HG03354 (cell line): ENCODE measurements around the gene E2F1.

Source experiments
- ATAC-seq: cut with Tn5 transposase; IDR thresholded peaks from one replicate; pipeline ENCODE4 v1.9.1; 2021; ENCODE audit warnings: mild to moderate bottlenecking; ENCODE audit not compliant: unreplicated experiment, poor library complexity, severe bottlenecking

E2F1 gene

DNA sequence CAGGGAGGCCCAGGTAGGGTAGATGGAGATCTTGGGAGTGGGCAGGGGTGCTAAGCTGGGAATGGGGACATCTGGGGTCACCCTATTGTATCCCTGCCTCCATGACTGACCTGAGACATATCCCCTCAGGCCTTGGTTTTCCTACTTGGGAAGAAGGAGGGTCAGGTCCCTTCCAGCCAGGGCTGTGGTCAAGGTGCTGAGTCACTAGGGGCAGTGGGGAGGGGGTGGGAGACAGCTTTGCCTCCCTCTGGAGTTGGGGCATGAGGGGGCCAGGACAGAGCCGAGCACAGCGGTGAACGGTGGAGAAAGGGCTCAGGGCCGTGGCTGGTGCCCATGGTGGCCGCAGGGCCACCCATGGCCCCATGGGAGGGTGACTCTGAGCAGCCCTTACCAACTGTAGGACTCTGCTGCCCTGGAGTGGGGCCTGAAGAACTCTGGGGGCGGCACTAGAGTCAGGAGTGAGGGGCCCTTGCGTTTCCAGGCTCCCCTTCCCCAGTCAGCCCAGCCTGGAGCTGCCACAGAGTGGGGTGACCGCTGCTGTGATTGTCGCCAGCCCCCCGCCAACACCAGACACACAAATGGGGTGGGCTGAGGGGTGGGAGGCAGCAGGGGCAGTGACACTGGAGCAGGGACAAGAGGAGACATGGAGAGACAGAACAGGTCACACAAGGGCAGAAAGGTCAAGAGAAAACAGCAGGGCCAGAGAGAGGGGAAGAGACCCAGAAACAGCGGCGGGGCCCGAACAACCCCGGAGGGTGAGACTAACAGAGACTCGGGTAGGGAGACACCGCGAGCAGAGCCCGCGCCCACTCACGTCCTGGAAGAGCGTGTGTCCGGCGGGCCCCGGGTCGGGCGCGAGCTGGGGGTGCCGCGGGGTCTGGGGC is 12.5 kb downstream of the E2F1 start:
- peak; percentile 30 for ATAC-seq

DNA sequence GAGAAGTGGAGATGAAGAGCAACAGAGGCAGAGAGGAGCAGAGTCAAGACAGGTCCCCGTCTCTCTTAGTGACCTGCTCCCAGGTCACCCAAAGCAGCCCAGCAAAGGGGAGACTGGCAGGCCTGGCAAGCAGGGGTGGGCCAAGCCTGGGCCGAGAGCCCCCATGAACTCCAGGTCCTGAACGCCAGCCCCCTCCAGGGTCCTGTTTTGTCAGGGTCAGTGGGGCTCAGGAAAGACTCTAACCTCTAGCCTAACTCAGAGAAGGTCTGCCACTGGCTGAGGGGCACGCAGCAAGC is 13.1 kb downstream of the E2F1 start:
- no peak for ATAC-seq

DNA sequence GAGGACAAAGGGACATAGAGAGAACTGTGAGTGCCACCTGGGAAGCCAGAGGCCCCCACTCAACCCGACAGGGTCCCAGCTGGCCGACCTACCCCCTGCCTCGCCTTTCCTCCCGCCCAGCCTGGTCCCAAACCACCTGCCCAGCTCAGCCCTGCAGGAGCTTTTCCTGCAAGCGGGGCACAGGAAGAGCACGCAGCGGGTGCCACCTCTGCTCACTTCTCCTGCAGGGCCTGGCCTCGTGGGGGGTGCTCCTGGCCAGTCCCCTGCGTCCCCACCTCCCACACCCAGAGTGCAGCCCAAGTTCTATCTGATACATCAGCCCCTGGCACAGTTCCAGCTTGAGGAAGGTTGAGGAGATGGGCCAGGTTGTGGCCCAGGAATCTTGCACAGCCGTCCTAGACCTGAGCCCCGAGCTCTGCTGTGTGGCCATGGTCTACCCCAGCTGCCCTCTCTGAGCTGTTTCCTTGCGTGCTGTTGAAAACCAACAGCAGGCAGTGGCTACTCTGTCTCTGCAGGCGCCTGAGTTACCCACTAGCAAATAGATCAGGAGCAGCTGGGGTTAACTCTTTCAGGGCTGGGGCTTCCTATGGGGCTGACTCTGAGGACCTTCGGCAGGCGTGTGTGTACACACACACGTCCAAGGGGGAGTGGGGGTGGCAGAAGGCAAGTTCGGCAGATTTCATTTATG is 13.6 kb downstream of the E2F1 start:
- no peak for ATAC-seq

DNA sequence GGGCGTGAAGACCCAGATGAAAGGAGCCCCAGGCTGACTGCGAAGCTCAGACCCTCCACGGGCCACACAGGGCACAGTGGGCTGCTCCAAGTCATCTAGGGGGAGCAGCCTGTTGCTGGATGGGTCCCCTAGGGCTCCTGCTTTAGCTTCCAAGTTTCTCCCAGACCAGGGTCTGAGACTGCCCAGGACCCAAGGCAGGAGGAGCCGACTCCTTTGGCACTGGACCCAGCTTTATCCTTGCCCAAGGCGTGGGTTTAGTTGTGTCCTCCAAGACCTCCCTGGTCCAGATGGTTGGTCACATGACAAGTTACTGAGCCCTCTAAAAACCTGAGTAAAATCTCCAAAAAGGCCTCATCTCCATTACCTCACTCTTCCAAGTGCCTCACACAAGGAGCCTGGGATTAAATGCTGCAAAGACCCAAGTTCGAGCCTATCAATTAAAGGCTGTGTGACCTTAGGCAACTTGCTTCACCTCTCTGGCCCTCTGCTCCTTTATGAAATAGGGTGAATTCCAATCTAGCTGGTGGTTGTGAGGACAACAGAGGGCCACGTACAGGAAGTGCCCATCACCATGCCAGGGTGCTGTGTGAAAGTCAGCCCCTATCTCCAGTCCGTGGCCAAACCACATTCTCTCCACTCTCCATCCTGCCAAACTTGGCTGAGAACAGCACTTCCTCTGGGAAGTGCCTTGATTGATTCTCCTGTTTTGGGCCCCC is 14.5 kb downstream of the E2F1 start:
- ATAC-seq: no peak

DNA sequence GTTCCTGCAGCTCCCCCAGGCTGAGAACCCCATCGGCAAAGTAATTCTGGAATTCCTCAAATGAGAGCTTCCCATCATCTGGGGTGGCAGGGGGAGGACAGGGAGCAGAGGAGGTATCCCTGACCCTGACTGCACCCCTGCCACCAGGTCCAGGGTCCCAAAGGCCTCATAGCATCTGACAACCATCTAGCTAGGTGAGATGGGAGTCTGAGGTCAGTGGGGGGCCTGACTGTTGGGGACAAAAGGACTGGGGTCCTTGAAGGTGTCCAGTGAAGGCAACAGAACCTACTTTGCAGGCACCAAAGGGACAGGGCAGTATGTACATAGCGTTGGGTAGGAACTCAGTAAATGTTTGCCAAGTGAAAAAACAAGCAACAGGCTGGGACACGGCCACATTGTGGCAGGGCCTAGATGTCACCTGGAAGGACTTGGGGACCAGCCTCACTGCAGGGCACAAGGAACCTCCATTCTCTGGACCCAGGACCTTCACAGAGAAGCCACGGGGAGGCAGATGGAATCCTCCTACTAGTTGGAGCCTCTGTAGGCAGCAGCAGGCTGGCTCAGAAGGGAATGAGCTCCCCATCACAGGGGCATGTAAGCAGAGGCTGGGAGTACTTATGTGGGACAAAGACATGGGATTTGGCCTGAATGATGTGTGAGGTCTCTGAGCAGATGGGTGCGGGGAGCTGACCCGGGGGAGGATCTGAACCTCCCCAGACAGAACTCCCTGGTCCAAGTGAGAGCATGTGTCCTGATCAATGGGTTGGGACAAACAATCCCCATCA is 15.3 kb downstream of the E2F1 start:
- ATAC-seq: no peak

DNA sequence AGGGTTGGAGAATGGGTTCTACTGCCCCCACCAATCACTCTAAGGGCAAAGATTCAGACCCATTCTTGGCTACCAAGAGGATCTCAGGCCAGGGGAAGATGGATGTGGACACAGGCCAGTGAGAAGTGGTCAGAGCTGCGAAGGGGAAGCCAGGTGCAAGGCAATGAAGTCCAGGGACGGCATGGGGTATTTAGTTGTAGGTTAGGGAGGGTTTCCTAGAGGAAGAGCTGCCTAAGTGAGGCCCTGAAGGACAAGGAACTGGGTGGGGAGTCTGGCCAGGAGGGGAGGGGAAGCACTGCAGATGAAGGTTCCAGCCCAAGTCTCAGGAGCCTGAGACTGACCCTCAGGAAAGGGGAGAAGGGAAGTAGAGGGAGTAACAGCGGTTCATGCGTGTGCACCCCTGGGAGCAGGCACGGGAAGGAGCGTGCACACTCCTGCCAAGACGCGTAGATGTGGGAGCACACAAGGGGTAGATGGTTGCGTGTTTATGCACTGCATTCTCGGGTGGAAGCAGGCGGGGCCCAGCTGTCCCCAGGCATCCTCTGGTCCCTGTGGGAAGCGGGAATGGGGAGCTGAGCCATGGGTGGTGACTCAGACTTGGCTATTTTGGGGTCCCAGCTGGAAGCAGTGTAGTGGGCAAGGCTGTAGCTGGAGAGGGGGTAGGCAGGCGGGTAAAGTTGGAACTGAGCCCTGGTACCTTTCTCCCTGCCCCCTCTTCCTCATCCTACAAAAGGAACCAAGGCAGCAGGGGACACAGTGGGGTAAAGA is 16.1 kb downstream of the E2F1 start:
- ATAC-seq: no peak

DNA sequence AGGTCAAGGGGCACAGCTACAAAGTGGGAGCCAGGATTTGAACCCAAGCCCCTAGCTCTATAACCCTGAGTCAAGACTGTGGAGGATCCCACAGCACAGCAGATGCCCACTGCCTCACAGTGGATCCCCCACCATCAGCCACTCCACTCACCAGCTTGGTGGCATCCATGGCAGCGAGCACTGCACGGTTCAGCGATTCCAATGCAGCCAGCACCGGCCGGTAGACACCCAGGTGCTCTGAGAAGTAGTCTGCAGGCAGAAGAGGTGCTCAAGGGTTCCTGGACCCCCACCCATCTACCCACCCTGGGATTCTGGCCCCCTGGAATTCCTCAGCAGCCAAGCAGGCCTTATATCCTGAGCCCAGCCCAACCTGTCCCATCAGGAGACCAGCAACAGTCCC is 17.0 kb downstream of the E2F1 start:
- no peak for ATAC-seq

DNA sequence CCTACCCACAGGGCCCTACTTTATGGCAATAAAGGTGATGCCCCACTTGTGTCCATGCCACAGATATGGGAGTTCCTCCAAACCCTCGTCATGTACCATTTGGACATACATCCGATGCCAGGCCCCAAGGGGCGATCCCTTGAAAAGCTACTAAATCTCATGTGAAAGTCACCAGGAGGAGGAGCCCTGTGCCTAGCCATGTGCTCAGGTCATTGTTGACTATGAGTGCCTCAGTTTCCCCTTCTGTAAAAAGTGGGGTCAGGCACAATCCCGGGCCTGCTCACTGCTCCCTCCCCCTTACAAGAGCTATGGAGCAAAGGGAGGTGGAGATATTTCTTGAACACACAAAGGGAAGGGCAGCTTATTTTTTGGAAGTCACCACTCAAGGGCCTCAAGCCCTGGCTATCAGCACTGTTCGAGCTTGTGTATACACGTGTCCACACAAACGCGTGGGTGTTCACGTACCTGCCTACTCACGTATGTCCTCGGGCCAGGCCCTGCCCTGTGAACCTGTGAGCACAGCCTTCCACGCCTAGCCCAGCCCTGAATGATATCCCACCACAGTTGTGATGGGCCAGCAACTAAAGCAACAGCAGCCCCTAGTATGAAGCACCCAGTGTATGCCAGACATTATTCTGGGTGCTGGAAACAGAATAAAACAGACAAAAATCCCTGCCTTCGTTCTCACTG is 17.6 kb downstream of the E2F1 start:
- ATAC-seq: no peak

DNA sequence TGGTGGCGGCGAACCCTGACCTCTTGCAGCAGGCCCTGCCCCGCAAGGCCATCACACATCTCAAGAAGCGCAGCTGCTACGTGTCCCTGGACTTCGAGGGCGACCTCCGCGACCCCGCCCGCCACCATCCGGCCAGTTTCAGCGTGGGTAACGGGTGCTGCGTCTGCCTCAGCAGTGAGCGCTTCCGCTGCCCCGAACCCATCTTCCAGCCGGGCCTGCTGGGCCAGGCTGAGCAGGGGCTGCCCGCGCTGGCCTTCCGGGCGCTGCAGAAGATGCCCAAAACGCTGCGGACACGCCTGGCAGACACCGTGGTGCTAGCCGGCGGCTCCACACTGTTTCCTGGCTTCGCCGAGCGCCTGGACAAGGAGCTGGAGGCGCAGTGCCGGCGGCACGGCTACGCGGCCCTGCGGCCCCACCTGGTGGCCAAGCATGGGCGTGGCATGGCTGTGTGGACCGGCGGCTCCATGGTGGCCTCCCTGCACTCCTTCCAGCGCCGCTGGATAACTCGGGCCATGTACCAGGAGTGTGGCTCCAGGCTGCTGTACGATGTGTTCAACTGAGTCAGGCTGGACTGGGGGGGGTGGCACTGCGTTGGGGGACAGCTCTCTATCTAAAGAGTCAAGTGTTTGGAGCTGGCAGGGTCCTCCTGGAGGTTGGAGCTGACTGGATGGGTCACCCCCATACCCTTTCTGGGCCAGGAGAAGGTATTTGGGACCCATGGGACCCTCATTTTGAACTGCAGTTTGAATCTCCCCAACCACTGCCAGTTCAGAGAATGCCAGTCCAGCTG is 18.3 kb downstream of the E2F1 start:
- ATAC-seq: peak; percentile 48

DNA sequence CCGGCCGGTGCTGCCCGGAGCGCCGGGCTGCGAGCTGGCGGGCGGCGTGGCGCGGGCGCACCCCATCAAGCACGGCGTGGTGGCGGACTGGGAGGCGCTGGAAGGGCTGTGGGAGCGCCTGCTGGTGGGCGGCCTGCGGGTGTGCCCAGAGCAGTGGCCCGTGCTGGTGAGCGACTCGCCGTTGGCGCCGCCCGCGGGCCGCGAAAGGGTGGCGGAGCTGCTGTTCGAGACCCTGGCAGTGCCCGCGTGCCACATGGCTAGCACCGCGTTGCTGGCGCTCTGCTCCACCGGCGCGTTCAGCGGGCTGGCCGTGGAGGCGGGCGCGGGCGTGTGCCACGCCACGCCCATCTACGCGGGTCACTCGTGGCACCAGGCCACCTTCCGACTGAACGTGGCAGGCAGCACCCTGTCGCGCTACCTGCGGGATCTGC is 18.9 kb downstream of the E2F1 start:
- peak; percentile 22 for ATAC-seq

DNA sequence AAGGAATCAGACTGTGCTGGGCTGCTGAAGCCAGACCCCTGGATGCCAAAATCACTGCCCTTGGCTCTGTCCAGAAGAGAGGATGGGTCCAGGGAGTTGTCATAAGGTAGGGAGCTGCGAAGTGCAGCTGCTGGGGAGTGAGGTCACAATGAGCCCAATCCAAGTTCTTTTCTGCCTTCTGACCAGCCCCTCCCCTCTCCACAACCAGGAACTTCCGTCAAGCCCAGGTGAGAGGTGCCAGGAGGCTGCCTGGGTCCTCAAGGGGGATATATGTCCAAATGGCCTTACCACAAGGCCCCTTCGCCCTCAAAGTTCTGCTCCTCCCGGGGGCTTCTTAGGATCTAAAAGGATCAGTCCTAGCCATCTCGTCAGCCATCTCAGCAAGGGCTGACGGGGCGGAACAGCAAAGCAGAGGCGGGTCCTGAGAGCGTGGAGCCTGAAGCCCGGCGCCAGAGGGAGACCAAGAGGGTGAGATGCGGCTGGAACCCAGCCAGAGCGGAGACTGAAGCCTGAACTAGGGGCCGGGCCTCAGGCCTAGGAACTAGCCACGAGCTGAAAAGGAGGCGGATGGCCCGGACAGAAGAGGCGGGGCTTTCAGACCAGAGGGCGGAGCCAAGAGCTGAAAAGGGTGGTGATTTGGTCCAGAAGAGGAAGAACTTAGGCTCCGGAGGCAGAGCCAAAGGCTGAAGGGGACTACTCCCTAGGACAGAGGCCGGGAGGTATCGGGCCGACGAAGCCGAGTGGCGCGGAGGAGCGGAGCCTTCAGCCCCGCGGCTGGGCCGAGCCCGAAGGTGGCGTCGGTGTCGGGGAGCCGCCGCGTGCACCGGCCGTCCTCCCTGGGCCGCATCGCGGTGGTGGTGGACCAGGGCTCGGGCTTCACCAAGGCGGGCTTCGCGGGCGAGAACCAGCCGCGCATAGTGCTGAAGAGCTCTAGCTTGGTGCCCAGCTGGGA is 19.6 kb downstream of the E2F1 start, which contains the start of gene ACTL10:
Gene ACTL10, plus strand, starts transcription at position 651 of the 952 bp plus-strand sequence. CDS start 555 bp downstream, outside the sequence.
- peak; percentile 71 for ATAC-seq

DNA sequence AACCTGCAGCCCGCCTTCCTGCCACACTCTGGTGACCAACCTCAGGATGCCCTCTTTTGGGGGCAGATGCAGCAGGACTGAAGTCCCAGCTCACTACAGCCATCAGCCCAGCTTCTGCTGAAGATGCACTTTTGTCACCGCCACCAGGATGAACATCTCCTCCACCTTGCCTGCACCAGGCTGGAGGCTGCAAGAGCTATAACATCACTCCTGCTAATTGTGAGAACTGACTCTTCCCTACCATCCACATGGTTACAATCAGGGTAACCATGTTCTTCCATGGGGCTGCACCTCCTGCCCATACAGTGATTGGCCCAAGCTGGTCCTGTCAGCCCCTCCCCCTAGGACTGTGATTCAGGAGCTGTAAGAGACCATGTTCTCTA is 21.4 kb downstream of the E2F1 start:
- no peak for ATAC-seq

DNA sequence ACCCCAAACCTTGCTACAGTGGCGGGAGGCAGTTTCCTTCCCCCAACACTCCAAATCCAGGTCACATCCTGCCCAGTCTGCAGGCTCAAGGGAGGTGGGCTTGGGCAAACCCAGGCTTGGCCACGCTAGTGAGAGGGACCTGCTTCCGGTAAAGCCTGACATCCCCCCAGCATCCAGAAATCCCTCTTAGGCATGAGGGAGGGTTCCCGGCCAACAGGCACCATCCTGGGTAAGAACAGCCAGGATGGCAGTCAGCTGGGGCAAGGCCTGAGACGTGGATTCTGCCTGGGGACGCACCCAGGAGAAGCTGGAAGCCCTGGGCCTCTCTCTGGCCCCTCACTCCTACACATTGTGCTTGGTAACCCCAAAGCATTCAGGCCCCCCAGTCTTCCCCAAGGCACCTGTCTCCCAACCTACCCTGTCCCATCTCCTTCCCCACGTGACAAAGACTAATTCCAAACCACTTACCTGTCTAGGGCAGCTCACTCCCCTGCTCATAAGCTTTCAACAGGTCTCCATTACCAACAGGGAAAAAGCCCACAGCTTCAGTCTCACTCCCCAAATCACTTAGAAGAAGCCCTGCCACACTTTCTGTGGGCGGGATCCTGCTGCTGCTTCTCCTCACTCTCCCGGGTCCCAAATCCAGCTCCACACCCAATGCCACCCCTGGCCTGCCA is 22.0 kb downstream of the E2F1 start:
- ATAC-seq: no peak

DNA sequence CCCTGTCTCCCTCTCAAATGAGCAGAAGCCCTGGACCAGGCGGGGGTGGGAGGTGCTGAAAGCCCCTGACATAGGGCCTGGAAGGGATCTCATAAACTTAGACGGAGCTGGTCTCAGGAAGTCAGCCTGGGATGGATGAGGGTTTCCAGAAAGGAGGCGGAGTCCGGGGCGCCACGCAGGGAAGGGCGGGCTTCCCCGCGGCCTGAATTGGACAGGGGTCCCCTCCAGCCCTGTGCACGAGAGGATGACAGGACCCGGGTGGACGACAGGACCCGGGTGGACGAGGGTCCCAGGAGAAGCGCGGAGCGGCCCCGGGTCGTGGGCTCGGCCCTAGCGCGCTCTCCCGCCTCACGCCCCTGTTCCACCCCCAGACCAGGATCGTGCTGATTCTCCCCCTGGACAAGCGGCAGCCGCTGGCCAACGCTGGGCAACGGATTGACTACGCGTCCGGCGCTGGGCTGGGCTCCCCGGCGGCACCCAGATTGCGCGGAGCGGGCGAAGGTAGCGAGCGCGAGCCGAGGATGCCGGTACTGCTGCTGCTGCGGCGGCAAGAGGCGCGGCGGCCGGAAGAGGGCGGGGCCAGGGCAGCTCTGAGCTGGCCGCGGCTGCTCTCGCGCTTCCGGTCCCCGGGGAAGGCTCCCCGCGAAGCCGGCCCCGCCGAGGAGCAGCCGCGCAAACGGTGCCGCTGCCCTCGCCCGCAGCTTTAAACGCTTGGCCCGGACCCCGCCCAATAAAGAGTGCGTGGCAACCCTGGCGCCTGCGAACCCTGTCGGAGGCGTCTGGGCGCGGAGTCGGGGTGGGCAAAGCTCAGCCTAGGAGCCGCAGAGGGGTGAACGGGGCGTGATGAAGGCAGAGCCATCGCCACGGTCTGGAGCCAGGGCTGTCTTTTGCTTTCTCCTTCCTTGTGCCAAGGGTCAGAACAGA is 22.8 kb downstream of the E2F1 start:
- peak; percentile 47 for ATAC-seq

DNA sequence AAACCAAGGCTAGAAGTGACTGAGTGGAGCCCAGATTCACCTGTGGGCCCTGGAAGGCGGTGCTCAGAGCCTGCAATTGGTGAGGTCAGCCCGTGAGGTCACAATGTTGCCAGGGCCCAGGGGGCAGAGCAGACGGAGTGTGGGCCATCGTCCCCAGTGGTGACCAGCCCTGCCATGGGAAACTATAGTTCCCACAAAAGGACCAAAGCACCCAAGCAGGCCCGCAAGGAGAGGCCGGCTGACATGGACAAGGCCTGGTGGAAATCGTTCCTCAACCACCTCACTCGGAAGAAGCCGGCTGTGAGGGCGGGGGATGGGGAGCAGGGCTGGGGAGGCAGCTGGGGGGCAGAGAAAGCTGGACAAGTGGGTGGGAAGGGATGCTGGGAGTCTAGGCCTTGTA is 24.0 kb downstream of the E2F1 start, which contains the start of gene C20orf144:
Gene C20orf144, plus strand, starts transcription at position 156 of the 400 bp plus-strand sequence. Its CDS starts 19 bp downstream, at position 175.
- ATAC-seq: no peak
